Measurements from ENCODE around the gene SLC25A39. TPM values are rescaled to one million over a fixed set of nuclear protein-coding genes. Genes with fewer than 3 reads are reported as not detected.
"Not testable (repeated sequence)": the region's sequence is repeated elsewhere in the genome, so short reads cannot be mapped to it uniquely, and the experiment has no call there.

Gene SLC25A39, protein sequence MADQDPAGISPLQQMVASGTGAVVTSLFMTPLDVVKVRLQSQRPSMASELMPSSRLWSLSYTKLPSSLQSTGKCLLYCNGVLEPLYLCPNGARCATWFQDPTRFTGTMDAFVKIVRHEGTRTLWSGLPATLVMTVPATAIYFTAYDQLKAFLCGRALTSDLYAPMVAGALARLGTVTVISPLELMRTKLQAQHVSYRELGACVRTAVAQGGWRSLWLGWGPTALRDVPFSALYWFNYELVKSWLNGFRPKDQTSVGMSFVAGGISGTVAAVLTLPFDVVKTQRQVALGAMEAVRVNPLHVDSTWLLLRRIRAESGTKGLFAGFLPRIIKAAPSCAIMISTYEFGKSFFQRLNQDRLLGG
- polyA plus RNA-seq (ENCODE audit: insufficient read length): 54.8 TPM

DNA sequence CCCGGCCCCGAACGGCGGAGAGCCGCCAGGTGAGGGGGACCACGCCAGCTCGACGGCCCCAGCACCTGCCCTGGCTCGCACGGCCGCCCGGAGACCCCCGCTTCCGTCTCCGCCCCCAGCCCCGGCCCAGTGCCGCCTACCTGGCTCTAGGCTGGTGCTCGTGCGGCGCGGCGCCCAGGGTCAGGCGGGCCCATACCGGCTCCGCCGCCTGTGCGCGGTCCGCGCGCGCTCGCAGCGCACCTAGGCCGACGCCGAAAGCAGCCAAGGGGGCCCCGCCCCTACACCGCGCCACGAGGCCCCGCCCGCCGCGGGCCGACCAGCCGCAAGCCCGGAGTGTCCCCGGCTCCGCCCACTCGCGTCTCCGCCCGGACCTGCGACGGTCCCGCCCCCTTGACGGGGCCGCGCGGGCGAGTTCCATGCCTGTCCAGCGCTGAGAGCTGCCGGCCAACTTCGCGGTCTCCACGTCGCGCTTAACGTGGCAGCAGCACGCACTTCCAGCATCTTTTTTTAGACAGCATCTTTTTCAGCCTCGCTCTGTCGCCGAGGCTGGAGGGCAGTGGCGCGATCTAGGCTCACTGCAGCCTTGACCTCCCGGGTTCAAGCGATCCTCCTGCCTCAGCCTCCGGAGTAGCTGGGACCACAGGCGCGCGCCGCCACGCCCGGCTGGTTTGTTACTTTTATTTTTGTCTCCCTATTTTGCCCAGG, at the start of gene SLC25A39:
SLC25A39 (minus strand) TSS at position 253 of the 705 bp plus-strand sequence. CDS start 1,261 bp downstream, outside the sequence.
- DNase-seq: peak; percentile 95

DNA sequence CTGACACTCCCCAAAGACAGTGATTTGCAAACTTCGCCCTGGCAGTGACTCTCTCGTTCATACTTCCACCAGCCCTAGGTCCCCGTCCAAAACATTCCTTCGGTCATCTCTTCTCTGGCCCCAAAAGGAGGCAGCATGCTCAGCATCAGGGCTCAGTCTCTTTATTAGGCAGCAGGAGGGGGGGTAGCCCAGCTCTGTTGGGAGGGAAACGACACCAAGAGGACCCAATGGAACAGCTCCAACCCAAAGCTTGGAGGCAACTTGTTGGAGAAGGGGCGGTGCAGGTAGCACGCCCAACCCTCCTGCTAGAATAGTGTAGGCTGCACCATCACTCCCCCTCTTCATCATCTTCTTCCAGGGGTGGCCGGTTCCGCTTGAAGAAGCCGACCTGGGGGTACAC, 47.4 kb upstream of the SLC25A39 start:
- DNase-seq: no peak

DNA sequence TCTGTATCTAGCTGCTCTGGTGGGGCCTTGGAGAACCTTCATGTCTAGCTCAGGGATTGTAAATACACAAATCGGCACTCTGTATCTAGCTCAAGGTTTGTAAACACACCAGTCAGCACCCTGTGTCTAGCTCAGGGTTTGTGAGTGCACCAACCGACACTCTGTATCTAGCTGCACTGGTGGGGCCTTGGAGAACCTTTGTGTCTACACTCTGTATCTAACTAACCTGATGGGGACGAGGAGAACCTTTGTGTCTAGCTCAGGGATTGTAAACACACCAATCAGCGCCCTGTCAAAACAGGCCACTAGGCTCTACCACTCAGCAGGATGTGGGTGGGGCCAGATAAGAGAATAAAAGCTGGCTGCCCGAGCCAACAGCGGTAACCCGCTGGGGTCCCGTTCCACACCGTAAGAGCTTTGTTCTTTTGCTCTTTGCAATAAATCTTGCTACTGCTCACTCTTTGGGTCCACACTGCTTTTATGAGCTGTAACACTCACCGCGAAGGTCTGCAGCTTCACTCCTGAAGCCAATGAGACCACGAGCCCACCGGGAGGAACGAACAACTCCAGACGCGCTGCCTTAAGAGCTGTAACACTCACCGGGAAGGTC, 44.9 kb upstream of the SLC25A39 start:
- not testable (repeated sequence) for DNase-seq

DNA sequence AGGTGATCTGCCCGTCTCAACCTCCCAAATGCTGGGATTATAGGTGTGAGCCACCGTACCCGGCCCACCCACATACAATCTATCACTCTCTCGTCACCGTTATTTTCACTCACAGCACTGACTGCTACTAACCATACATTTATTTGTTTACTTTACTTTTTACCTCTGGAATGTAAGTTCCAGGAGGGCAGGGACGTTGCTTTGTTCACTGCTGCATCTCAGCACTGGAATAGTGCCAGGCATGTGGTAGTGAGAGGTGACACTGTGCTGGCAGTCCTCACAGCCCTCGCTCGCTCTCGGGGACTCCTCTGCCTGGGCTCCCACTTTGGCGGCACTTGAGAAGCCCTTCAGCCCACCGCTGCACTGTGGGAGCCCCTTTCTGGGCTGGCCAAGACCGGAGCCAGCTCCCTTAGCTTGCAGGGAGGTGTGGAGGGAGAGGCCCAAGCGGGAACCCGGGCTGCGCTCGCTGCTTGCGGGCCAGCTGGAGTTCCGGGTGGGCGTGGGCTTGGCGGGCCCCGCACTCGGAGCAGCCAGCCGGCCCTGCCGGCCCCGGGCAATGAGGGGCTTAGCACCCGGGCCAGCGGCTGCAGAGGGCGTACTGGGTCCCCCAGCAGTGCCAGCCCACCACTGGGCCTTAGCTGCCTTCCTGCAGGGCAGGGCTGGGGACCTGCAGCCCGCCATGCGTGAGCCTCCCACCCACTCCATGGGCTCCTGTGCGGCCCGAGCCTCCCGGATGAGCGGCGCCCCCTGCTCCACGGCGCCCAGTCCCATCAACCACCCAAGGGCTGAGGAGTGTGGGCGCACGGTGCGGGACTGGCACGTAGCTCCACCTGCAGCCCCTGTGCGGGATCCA, 44.0 kb upstream of the SLC25A39 start:
- not testable (repeated sequence) for DNase-seq

DNA sequence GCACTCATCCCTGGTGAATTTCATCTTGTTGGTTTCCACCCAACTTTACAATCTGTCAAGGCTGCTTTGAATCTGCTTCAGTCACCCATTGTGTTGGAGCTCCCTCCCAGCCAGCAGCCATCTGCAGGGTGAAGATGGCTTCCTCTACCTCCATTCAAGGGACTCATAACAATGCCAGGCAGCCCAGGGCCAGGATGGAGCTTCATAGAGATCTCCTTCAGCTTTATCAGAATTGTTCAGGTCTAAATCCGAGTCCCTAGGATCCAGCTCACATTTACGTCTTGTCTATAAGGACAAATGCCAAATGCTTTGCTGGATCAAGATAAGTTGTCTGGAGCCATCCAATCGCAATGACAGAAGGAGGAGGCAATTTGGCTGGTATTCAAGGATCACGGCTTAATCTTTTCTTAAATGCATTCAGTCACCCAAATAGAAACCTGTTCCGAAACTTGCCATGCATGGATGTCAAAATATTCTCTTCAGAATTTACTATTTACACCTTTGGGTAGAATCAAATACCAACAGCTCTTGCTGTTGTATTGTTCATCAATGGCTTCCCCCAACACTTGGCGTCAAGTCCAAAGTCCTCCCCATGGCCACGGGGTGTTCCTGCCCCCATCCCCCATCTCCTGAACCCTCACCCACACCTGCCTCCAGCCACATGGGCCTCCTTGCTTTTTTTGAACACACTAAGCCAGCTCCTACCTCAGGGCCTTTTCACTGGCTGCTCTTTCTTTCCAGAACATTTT, 42.8 kb upstream of the SLC25A39 start:
- no peak for DNase-seq

DNA sequence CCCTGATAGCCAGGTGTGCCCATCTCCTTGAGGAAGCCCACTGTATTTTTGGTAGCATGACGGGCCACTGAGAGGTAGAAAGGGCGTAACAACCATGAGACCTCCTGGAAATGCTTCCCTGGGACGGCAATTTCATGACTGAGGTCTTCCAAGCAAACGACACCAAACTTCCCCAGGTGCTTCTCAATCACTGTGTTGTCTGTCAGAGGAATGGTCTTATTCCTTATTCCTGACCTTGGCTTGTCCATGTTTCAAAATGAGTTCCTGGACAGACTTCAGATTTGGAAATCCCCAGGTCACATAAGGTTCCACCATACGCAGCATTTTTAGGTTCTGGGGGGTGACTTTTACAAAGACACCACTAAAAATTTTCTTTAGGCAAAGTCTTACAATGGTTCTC, 40.4 kb upstream of the SLC25A39 start:
- not testable (repeated sequence) for DNase-seq

DNA sequence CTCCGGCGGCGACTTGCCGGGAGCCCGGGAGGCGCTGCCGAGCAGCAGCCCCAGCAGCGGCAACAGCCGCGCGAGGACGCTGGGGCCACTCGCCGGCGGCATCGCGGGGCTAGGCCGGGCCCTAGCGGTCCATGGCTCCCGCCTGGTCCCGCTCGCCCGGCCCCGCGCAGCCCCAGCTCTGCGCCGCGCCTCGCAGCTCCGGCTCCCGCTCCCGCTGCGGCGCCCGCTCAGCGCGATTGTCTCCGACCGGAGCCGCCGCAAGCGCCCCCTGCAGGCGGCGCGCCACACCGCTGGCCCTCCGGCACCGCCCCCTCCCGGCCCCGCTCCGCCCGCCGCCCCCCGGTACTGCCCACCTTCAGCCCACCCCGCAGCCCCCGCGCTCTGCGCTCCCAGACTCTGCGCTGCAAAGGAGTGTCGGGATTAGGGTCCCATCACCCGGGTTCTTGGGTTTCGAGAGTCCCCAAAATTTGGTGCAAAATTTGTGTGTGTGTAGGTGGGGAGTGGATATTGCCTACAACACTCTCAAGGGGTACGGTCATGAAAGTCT, 39.1 kb upstream of the SLC25A39 start, which contains the start of gene FAM171A2:
FAM171A2 (minus strand) TSS at position 241 of the 547 bp plus-strand sequence; CDS start at position 102, 139 bp downstream.
- peak; percentile 79 for DNase-seq

DNA sequence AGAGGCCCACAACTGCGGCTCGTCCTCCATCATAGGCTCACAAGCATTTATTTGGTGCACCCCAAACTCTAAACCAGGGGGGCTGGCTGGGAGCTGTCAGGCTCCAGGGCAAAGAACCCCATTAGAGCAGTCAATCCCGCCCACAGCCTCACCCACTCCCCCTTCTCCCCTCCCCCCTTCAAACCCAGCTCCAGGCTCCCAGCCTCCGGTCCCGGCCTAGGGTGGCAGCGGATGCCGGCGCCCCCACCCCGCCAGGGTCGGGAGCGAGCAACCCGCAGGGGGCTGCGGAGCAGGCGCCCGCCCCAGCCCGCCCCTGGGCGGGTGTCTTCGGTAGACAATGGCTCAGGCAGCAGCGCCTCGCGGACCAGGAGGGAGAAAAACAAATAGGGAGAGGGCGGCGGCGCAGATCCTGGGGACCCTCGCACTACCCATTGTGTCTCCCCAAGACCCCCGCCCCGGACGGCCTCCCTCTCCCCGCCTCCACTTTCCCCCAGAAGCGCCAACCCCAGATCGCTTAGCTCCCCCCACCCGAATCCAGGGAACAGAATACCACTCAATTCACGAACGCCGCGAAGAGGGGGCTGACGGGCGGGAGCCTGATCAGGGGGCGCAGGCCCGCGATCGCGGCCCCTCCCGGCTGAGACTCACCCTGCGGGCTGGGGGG, 38.5 kb upstream of the SLC25A39 start:
- no peak for DNase-seq

DNA sequence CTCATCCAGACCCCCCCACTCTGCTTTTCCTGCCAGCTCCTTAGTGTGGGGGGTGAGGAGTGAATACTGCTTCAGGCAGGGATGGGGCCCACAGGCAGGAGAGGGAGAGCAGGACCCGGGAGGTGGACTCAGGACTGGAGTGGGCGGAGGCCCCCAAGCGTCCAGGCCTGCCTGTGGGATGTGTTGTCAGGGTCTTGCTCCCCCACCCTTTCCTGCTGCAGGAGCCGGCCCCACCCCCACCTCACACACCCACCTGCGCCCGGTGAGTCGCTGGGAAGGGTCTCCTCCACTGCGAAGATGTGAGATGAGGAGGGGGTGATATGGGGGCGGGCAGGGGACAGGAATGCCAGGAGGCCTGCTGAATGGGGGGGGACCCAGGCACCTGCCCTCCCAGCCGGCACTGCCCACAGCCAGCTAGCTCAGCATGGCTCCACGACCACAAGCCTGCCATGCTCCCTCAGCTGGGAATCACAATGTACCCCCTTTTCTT, 37.9 kb upstream of the SLC25A39 start:
- DNase-seq: no peak

DNA sequence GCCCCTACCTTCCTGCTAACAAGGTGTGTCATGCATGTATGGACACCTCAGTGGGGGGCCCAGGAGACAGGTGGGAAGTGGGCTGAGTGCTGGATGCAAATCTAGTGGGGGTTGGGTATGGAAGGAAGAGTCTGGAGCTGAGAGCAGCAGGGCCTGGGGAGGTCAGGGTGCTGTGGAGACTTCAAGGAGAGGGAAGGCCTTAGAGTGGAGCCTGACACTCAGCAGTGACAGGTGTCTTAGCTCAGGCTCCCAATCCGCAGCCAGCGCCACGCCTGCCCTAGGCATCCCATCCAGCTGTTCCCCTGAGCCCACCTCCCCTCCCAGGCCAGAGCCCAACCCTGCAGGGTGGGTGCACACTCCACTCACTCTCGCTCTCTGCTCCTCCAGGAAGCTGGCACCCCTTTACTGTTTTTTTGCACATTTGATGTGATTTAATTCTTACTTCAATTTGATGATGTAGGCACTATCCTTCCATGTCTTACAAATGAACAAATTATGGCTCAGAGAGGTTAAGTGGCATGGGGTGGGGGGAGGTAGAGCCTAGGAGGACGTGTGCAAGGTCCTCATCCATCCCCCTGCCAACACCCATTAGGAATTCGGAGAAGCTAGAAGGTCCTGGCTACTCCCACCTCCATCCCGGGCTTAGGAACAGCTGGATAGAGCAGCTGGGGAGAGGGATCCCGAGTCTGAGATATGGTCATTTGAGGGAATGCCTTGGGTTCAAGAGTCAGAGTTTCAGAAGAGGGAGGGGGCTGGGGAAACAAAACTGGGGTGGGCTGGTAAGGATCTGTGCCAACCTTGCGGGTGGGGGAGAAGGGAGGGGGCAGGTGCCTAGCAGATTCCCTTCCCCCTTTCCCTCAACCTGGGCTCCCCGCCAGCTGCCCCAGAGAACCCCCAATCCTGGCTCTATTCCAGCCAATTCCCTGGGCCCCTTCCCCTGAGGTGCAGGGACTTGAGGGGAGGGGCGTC, 37.0 kb upstream of the SLC25A39 start:
- DNase-seq: no peak

DNA sequence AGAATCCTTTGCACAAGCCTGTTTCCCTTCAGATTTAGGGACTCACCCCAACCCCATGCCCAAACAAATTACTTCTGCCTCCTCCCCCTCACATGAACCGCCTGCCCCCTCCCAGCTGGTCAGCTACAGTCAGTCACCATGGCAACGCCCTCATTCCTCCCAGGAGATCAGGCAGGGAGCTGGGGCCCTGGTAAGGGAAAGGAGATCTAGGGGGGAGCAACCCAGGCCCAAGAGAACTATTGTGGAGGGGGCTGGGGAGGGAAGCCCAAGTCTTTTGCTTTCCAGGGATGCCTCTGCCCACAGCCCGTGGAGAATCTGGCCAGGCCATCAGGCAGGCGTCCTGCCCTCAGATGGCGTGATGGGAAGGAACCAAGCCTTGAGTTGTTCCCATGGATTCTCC, 36.2 kb upstream of the SLC25A39 start:
- DNase-seq: no peak

DNA sequence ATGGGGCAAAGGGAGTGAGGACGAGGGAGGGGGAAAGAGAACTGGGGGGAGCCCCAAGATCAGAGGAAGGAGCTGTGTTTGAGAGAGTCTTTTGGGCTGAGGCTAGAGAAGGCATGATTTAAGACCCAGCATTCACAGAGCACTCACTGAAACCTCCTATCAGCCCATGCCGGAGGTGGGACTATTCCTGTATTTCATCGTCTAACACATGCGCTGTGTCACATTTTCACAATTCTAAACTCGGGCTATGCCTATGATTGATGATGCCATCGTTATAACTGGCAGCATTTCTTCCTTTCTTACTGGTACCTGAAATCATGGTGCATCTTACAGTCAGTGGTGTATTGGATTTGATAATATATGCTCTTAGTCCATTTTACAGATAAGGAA, 35.5 kb upstream of the SLC25A39 start:
- DNase-seq: no peak

DNA sequence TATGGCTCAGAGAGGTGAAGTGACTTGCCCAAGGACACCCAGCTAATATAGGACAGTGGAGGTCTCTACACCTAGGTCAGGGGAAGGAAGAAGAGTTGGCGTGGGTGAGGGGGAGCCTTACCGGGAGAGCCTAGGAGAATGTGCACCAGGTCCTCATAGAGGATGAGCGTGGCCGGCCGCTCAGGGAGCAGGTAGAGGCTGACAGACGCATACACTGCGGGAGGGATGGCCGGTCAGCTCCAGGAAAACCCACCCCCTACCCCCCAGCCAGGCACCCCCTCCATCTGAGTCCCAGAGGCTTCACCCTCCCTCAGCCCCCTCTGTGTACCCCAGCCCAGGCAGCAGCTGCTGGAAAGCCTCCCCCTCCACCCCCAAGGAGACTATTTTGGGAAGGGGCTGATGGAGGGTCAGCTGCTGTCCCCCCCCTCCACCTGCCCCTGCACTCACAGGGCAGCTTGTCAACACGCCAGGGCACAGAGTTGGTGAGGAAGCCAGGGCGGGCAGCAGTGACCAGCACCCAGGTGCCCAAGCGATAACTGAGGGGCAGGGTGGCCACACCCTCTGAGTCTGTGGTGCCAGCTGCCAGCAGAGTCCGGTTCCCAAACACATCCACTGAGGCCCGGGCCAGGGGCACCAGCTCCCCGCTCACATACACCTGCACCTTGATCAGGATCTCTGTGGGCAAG, 35.0 kb upstream of the SLC25A39 start:
- DNase-seq: no peak

DNA sequence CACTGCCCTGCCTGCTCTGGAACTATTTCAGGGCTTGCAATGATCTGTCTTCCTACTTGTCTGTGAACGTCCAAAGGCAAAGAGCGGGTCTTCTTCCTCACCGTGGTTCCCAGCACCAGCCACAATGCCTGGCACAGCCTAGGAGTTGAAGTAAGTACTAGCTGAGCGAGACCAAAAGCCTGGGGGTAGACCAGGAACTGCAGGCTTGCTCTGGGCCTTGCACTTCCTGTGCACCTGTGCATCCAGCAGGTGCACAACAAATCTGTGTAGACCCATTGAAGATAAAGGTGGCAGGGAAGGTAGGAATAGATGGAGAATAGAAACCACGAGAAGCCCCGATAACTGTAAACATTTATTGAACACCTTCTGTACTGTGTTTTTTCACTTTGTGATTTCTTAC, 34.4 kb upstream of the SLC25A39 start:
- no peak for DNase-seq

DNA sequence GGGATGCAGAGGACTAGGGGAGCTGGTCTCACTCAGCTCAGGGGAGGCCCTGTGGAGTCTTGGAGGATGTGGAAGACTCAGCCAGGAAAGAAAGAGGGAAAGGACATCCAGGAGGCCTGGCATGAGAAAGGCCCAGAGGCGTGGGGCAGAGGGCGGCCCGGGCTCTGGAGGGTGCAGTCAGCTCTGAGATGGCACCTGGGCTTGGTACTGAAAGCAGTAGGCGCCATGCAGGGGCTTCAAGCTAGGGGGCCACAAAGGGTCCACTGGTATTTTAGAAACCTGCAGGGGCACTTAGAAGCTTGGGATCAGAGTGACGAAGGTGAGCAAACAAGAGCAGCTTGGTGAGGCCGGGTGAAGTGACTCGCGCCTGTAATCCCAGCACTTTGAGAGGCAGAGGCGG, 33.4 kb upstream of the SLC25A39 start:
- no peak for DNase-seq

DNA sequence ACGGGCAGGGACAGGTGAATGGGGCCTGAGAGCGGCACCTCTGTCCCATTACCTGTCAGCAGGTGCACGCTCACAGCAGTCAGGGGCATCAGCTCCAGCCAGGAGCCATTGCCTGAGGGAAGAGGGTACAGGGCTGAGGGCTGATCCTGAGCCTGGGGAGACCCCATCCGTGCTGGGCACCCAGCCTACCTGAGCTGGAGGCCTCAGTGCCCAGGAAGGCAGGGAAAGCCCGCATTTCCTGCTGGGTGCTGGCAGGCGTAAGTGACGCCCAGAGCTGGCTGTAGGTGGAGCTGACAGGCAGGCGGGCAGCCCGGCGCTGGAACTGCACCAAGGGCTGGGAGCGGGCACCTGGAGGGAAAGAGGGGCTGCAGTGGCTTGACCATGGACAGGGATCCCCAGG, 31.6 kb upstream of the SLC25A39 start:
- no peak for DNase-seq

DNA sequence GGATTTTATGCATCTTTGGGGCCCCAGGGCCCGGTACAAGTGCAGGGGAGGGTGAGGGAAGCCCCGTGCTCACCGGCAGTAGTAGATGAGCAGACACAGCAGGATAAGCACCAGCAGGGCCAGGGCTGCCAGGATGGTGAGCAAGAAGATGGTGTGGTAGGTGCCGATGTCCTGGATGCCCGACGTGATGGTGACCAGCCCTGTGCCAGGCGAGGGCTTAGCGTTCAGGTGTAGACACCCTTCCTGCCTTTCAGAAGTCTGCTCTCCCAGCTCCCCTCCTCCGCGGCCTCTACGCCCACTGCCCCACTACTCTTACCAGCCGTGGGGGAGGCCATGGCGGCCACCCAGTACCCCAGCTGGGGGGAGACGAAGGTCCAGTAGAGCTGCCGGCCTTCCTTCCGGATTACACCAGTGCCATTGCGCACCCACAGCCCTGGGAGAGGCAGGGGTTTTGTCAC, 31.0 kb upstream of the SLC25A39 start:
- DNase-seq: no peak

Measured in hindlimb muscle (tissue), 1 donor.